ENCODE measurements around the gene SMO.
"Not testable (repeated sequence)": the region's sequence is repeated elsewhere in the genome, so short reads cannot be mapped to it uniquely, and the experiment has no call there.

Gene SMO

GRCh38 chr7:129240119-129240820, 51.8 kb downstream of the SMO start:
- DNase-seq (ENCODE audit: low read depth): no peak

DNA sequence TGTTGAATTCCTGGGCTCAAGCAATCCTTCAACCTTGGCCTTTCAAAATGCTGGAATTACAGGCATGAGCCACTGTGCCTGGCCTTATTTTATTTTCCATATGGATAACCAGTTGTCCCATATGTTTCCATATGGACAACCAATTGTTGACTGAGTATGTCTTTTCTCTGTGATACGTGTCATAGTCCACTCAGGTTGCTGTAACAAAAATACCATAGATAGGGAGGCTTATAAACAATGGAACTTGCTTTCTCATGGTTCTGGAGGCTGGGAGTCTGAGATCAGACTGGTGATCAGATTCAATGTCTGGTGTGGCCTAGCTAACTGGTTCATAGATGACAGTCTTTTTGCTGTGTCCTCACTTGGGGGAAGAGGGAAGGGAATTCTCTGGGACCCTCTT, 55.8 kb downstream of the SMO start:
- DNase-seq (ENCODE audit: low read depth): no peak

DNA sequence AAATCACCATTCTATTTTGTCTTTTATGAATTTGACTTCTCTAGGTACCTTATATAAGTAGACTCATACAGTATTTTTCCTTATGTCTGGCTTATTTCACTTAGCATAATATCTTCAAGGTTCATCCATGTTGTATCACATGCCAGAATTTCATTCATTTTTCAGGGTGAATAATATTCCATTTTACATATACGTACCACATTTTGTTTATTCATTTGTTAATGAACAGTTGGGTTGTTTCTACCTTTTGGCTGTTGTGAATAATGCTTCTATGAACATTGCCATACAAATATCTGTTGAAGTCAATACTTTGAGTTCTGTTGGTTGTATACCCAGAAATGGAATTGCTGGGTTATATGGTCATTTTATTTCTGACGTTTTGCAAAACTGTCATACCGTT, 57.1 kb downstream of the SMO start:
- DNase-seq (ENCODE audit: low read depth): no peak

GRCh38 chr7:129247087-129247486, 58.7 kb downstream of the SMO start:
- no peak for DNase-seq (ENCODE audit: low read depth)

DNA sequence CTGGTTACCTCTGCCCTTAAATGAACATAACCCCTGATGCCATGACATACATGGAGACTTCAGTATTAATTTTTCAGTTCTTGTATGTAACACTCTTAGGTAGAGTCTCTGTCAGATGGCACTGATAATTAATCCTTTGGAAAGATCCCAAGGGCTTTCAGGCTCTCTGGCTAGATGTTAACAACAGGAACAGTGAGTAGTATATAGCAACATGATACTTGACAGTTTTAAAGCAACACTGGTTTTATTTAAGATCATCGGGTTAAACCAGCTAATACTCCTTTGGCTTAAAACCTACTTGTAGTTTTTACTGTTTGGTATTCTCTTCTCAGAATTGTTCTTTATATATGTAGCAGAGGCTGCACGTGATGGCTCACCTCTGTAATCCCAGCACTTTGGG, 63.7 kb downstream of the SMO start:
- DNase-seq (ENCODE audit: low read depth): no peak

- DNase-seq (ENCODE audit: low read depth): not testable (repeated sequence)
Measured at GRCh38 chr7:129252603-129253002, 64.2 kb downstream of the SMO start.

DNA sequence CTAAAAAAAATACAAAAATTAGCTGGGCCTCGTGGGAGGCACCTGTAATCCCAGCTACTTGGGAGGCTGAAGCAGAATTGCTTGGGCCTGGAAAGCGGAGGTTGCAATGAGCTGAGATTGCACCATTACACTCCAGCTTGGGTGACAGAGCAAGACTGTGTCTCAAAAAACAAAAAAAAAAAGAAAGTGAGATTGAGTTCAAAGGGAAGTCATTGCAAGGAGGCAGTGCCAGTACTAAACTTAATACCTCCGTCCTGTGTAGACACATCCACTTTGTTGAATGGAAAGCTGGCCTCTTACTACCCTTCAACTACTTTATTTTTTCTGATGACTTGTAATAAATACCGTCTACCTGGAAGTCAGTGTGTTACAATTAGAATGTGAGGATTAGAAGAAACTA, 67.4 kb downstream of the SMO start:
- DNase-seq (ENCODE audit: low read depth): no peak

GRCh38 chr7:129256221-129256620, 67.8 kb downstream of the SMO start:
- no peak for DNase-seq (ENCODE audit: low read depth)

DNA sequence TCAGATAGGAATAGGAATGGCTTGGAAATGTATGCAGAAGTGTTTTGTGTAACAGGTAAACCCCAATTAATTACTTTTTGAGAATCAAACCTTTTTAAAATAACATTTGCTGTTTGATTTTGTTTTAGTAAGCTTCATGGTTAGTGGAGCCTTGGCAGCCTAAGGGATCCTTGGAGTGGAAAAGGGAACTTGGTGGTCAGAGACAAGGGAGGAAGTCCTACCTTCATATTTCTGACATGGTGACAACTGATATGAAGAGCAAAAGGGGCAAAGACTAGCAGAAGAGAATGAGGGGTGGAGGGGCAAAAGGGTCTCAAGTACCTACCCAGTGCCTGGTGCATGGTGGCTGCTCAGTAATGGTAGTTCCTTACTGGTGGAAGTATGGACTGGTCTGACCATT, 68.7 kb downstream of the SMO start:
- no peak for DNase-seq (ENCODE audit: low read depth)

DNA sequence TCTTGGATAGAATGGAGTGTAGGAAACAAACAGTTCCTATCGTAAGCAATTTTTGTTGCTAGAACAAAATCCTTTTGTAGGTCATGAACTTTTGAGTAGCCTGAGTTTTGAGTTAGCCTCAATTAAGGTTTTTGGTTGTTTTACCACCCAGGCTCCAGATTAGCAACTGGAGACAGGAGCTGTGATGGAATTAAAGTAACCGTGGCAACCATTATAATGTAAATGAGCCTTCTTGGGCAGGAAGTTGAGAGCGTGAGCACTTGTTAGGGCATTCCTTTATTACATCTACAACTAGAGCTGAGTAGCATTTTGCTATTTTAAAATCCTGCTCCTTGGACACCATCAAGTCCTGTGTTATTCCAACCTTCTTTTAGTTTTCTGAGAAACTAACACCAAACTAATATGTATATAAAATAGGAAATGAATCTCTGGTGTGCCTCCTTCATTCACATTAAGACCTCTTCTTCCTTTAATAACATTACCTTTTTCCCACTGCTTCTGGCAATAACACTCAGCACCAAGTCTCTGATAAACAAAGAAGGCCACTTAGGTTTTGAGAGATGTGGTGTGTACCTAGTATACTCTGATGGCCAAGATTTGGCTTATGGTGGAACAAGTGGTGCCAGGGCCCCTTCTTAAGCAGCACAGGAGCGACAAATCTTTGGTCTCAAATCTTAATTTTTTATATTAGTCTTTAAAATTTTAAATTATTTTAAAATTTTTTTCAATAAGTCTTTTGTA, 70.4 kb downstream of the SMO start:
- DNase-seq (ENCODE audit: low read depth): no peak

- no peak for DNase-seq (ENCODE audit: low read depth)
Measured at GRCh38 chr7:129262324-129262723, 73.9 kb downstream of the SMO start.
